GM18502 (cell line): ENCODE measurements around the gene PIM3.
A peak's percentile ranks its signal among the peaks of the same experiment; 100 is the strongest.

ENCODE experiments used
- ATAC-seq: cut with Tn5 transposase; IDR thresholded peaks from one replicate; pipeline ENCODE4 v1.9.1; 2021; ENCODE audit warnings: mild to moderate bottlenecking; ENCODE audit not compliant: unreplicated experiment, poor library complexity

The PIM3 gene

DNA sequence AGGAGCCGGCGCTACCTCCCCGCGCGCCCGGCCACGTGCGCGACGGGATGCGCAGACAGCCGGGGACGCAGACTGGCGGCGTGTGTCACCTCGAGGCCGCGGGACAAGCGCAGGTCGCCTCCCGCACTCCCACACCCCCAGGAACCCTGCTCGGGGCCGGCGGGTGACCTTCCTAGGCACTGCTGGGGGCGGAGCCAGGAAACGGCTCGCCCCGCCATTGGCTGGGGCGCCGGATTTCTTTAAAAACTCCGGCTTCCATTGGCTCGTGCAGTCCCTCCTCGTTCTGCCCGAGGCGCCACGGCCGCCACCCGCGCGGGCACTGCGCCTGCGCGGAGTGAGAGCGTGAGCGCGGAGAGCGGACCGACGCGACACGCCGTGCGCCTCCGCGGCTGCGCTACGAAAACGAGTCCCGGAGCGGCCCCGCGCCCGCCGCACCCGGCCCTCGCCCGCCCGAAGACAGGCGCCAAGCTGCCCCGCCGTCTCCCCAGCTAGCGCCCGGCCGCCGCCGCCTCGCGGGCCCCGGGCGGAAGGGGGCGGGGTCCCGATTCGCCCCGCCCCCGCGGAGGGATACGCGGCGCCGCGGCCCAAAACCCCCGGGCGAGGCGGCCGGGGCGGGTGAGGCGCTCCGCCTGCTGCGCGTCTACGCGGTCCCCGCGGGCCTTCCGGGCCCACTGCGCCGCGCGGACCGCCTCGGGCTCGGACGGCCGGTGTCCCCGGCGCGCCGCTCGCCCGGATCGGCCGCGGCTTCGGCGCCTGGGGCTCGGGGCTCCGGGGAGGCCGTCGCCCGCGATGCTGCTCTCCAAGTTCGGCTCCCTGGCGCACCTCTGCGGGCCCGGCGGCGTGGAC, at the start of gene PIM3:
TSS of gene PIM3 (plus strand) at position 614 of the 846 bp plus-strand sequence. CDS start at position 790, 176 bp downstream.
- ATAC-seq, result peak; percentile 54

DNA sequence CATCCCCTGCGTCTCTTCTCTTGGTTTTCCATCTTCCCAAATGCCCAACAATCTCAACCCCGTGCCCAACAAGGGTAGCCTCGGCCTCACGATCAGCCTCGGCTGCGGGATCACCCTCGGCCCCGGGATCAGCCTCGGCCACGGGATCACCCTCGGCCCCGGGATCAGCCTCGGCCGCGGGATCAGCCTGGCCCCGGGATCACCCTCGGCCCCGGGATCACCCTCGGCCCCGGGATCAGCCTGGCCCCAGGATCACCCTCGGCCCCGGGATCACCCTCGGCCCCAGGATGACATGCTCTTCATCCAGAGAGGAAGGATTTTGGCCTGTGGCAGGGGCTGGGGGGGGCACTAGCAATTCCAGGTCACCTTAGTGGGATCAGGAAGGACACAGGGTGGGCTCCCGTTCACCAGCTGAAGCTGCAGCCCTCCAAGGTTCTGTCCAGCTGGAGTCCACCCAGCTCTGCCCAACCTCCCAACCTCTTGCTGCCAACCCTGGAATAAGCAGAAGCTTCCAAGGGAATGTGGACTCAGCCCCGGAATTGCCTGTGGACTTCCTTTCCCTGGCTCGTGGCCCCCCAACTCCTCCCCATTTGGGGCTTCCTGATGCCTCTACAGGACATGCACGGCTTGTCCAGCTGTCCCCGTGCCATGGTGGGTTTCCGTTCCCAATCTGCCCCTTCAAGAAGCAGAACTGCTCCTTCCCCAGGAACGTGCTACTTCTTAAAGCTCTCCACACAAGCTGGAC, 48.5 kb upstream of the PIM3 start:
- no peak for ATAC-seq

DNA sequence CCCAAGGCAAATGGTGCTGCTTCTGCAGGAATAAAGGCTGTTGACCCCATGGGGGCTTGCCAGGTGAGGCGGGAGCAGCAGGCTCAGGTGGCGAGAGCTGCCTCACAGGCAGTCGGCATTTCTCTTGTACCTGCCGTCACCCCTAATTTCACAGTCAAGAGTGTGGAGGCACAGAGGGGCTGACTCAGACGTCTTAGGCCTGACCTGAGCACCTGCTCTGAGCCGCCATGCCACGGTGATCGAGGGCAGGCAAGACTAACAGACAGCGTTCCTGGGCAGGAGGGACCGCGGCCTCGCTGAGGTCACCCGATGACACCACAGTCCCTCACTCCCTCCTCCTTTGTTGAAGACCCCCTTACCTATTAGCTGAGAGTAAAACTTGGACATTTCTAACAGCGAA, 47.5 kb upstream of the PIM3 start:
- no peak for ATAC-seq

DNA sequence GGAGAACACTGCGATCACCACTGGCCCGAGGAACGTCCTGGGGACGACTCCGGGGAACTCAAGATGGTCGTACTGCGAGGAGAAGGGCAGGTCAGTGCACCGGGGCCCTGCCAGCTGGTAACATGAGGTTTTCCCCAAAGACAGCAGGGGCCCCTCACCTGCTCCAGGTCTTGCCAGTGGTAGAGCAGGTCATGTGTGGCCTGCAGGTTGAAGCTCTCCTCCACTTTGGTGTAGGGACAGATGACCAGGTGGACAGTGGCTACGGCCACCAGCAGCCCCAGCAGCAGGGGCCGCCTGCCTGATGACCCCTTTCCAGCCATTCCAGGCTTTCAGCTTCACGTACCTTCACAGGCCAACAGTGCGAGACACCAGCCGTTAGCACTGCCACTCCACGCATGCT, 47.1 kb upstream of the PIM3 start:
- ATAC-seq, result no peak

DNA sequence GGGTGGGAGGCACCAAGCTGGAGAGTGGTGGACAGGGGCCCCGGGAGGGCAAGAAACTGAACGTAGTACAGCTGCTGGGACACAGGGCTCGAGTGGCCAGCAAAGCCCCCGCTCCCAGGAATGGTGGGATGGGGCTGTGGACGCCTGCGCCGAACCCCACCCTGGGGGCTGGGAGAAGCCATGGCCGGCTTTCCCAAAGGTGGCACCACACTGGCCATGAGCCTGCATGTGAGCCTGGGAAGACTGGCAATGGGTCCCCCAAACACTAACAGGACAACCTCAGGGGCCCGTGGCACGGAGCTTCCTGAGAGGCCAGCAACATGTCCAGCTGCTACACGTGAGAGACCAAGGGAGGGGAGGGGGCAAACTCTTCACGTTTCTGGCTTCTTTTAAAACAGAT, 46.3 kb upstream of the PIM3 start:
- ATAC-seq, result no peak

DNA sequence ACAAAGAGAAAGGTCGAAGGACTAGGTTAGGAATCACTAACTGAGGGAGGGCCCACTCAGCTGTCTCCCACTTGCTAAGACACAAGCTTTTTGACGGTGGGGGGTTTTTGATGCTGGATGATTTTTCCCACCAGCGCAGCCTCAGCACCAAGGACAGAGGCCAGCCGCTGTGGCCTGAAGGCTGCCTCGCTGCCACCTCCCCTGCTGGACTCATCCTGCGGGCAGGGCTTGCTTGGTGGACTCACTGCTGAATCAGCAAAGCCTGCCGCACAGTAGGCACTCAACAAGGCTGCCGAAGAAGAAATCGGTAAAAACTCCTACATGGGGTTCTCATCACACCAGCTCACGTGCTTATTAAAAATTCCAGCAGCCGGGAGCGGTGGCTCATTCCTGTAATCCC, 45.0 kb upstream of the PIM3 start:
- no peak for ATAC-seq

DNA sequence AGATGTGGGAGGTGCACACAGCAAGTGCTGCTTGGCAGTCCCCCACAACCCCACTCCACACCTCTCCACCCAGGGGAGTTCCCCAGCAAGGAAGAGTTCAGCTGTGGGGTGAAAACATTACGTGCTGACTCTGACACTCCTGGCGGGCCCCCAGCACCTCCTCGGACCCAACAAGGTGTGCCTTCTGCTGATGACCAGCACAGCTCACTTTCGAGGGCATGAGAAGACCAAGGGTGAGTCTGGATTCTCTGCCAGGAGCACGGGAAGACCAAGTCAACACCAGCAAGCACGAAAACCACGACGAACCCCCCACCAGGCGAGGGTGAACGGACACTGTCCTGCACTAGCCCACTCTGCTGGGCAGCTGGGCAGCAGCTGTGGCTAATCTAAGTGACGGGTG, 43.7 kb upstream of the PIM3 start:
- ATAC-seq, result no peak

DNA sequence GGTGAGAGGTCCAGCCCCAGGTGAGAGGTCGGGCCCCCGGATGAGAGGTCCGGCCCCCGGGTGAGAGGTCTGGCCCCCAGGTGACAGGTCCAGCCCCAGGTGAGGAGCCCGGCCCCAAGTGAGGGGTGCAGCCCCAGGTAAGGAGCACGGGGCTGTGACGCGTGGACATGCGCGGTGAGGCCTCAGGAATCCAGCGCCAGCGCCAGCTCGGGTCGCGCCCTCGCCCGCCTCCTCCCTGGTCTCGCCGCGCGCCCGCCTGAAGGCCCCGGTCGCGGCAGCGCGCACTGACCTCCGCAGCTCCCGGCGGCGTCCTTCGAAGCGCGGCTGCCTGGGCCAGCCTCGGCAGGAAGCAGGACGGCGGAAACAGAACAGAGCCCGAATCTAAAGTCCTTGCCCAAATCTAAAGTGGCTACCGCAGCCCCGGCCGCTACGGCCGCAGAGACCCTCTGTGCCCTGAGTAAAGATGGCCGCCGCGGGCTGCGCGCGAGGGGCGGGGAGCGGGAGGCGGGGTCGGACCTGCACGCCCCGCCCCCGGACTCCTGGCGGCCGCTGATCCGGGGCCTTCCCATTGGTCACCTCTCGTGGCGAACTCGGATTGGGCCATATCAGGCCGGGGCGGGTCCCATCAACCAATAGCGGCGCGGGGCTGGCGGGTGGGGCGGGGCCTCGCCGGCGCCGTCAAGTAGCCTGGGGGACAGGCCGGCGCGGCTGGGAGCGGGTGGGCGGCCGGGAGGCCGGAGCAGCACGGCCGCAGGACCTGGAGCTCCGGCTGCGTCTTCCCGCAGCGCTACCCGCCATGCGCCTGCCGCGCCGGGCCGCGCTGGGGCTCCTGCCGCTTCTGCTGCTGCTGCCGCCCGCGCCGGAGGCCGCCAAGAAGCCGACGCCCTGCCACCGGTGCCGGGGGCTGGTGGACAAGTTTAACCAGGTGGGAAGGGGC, 42.3 kb upstream of the PIM3 start, which contains the start of the genes ALG12 and CRELD2:
TSS of gene ALG12 (minus strand) at position 465 of the 937 bp plus-strand sequence. CDS start 4,673 bp downstream, outside the sequence.
TSS of gene CRELD2 (plus strand) at position 661 of the 937 bp plus-strand sequence. CDS start at position 797, 136 bp downstream.
- peak; percentile 92 for ATAC-seq

DNA sequence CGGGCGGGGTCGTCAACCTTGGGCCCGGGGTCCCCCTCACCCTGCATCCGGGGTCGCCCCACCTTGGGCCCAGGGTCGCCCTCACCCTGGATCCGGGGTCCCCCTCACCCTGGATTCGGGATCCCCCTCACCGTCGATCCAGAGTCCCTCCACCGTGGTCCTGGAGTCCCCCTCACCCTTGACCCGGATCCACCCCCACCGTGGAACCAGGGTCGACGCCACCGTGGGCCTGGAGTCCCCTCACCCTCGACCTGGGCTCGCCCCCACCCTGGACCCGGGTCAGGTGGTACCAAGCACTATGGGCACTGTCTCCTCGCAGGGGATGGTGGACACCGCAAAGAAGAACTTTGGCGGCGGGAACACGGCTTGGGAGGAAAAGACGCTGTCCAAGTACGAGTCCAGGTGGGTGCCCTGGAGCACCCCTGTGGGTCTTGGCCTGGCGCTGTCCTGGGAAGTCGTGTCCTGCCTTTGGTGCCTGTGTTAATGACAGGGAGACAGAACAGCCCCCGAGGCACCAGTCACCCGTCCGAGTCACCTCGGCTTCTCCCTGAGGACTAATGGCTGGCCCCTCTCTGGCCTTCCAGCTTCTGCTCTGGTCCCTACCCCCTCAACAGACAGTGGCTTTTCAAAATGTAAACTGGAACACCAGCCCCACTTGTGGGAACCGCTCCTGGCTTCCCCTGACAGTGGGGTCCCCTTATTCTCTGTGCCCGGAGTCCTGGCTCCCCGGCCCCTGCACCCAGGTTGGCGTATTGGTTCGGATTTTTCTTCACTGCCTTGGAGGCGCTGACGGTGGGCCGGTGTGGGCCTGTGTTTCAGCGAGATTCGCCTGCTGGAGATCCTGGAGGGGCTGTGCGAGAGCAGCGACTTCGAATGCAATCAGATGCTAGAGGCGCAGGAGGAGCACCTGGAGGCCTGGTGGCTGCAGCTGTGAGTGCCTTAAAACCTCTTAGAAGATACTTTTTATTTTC, 41.4 kb upstream of the PIM3 start:
- no peak for ATAC-seq

DNA sequence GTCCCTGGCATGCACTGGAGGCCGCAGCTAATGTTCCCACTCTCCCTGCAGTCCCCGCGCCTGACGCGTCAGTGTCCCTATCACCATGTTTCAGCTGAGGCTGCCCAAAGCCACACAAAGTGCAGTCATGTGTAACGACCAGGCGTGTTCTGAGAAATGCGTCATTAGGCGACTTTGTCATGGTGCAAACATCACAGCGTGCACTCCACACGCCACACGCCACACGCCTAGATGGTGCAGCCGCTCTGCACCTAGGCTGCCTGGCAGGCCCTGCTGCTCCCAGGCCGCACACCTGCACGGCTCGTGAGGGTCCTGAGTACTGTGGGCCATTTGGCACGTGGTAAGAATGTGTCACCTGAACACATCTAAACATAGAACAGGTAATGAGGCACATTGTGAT, 39.7 kb upstream of the PIM3 start:
- no peak for ATAC-seq

DNA sequence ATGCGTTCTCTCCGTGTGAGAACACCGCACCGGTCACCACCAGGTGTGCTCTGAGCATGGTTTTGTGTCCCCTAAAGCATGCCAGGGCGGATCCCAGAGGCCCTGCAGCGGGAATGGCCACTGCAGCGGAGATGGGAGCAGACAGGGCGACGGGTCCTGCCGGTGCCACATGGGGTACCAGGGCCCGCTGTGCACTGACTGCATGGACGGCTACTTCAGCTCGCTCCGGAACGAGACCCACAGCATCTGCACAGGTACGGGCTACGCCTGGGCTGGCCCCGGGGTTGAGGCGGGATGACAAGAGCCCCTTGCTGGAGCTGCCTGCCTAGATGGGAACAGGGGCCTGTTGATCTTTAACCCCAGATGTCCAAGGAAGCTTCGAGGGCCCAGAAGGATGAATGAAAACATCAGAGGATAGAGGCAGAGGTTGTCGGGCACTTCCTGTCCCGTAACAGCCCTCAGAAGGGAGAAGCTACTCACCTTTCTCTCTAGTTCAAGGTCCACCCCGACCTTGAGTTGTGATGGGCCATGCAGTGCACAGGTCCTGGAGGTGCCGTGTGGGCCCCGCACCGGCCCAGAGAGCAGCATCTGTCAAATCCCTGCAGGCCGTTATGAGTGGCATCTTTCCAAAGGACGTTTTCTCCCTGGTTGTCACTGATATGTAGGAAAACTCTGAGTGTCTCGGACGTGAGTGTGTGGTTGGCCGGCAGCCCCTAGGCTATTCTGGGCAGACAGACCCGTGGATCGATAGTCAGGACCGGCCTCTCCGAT, 38.9 kb upstream of the PIM3 start:
- no peak for ATAC-seq

DNA sequence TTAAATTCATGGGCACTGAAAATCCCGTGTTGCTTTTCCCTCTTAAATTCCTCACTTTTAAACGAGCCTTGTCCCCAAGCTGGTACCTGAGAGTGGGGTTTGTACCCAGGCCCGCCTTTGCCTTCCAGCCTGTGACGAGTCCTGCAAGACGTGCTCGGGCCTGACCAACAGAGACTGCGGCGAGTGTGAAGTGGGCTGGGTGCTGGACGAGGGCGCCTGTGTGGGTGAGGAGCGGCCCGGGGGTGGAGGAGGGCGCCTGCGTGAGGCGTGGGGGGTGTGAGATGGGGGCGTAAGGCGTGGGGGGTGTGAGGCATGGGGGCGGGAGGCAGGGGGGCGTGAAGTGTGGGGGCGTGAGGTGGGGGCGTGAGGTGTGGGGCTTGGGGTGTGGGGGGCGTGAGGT, 38.1 kb upstream of the PIM3 start:
- no peak for ATAC-seq

DNA sequence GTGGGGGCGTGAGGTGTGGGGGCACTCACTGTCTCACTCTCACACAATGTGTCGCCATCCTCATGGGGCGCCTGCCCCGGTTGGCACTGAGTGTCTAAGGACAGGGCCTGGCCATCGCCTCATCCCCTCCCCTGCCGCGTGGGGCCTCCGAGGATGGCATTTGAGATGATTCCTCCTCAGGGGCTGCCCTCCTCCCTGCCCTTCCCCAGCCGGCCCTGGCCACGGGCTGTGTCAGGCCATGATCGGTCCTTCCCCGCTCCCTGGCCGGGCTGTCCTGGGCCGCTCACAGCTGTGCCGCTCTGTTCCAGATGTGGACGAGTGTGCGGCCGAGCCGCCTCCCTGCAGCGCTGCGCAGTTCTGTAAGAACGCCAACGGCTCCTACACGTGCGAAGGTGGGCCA, 37.6 kb upstream of the PIM3 start:
- ATAC-seq, result no peak

DNA sequence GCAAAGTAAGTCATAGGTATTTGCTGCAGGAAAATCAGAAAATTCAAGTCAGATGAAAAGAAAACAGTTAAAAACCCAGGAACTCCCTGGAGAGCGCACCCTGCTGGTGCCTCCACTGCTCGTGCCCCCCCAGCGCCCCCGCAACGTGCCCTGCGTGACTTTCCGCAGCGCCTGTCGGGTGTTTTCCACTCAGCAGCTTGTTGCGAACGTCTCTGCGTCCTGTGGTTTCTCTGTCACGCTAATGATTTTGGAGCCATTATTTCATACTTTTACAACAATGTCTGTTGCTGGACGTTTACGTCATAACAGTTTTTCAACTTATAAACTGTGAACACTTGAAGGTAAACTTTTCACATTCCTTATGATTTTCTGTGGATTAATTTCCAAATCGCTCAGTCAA, 37.1 kb upstream of the PIM3 start:
- ATAC-seq, result no peak

DNA sequence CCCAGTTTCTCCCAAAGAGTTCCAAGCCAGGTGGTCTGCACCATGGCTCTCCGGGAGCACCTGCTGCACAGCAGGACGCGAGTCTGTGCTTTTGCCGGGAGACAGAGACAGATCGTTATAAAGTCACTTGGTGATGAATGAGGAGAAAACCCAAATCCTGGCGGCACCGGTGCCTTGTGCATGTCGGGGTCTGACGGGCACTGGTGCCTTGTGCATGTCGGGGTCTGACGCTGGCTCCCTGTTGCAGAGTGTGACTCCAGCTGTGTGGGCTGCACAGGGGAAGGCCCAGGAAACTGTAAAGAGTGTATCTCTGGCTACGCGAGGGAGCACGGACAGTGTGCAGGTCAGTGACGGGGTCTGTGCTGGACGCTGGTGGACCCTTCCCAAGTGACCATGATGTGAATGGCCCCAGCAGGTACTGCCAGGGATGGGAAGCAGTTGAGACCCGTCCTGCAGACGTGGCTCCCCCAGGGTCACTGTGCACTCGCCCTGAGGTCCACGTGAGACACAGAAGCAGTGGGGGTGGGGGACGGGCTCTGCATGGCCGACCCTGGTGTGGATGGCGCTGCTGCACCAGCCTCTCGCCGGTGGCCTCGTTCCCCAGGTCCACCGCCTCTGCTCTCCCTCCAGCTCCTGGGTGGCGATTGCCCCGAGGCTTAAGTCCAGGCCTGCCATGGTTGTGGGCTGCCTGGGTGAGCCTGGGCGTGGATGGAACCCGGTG, 36.3 kb upstream of the PIM3 start:
- no peak for ATAC-seq

DNA sequence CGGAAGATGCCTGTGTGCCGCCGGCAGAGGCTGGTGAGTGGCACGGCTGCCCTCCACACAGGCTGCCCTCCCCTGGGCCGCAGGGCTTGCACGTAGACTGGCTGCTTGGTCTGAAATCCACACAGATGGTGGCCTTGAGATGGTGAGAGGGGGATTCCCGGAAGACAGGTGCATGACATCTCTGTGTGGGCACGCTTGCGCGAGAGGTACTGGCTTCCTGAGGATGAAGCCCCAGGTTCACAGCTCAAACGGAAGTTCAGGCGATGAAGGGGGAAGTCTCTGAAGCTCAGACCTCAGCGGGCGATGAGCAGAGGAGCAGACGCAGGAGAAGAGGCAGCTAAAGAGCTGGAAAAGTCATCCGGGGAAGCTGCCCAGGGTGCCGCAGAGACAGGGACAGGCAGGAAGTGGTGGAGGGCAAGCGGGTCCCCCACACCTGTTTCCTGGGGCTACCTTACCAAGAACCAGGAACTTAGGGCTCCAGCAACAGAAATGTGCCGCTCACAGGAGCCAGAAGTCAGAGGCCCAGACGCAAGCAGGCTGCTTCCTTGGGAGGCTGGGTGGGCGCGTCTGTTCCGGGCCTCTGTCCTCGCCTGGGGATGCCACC, 34.9 kb upstream of the PIM3 start:
- peak; percentile 57 for ATAC-seq

DNA sequence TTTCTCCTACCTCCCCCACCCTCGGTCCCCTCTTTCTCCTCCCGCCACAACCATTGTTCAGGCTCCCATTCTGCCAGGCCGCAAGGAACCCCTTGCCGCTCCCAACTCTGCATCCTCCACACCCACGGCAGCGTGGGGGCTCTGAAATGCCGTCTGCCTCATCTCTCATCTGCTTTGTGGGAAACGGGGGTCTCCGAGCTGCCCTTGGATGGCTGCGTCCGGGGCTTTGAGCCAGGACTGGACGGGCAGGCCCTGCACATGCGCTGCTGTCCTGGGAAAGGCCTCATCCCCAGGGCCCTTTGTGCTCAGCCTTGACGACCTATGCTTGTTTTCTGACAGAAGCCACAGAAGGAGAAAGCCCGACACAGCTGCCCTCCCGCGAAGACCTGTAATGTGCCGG, 33.7 kb upstream of the PIM3 start:
- no peak for ATAC-seq
